GM18519 (cell line): ENCODE data around the gene COG7.
"Not testable (repeated sequence)": the region's sequence is repeated elsewhere in the genome, so short reads cannot be mapped to it uniquely, and the experiment has no call there.

ENCODE experiments used
- ATAC-seq: cut with Tn5 transposase; IDR thresholded peaks from one replicate; pipeline ENCODE4 v1.9.1; 2021; ENCODE audit warnings: mild to moderate bottlenecking, moderate library complexity; ENCODE audit not compliant: unreplicated experiment, low FRiP score

The COG7 gene

DNA sequence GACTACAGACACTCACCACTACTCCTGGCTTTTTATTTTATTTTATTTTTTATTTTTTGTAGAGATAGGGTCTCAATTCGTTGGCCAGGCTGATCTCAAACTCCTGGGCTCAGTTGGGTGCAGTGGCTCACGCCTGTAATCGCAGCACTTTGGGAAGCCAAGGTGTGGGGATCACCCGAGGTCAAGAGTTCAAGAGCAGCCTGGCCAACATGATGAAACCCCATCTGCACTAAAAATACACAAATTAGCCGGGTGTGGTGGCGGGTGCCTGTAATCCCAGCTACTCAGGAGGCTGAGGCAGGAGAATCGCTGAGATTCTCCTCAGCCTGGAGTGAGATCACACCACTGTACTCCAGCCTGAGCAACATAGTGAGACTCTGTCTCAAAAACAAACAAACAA is 86.6 kb downstream of the COG7 start:
- ATAC-seq, result not testable (repeated sequence)

- ATAC-seq, result no peak
Measured at GRCh38 chr16:23365602-23366240, 87.3 kb downstream of the COG7 start.

GRCh38 chr16:23362460-23363317 is 90.3 kb downstream of the COG7 start:
- no peak for ATAC-seq

DNA sequence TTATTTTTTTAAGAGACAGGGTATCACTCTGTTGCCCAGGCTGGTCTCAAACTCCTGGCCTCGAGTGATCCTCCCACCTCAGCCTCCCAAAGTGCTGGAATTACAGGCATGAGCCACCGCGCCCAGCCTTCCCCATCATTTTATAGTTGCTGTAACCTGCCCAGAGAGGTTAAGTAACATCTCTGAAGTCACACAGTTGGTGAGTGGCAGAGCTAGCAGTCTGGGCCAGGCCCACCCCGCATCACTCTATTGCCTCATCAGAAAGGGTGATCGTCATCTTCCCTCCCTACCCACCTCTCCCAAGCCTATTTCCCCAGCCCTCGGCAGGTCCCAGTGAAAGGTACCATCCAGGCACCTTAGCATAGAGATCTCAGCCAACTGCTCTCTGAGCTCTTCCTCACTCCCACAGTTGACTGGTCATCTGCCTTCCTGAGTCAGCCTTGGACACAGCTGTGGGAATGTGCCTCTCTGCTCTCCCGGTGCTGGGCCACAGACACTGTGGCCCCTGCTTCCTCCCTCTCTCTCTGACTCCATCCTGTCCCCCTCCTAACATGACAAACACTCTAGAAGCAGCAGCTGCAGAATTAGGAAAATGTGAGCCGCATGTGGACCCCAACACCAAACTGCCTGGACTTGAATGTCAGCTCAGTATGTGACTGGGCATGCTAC is 93.8 kb downstream of the COG7 start:
- ATAC-seq, result no peak

DNA sequence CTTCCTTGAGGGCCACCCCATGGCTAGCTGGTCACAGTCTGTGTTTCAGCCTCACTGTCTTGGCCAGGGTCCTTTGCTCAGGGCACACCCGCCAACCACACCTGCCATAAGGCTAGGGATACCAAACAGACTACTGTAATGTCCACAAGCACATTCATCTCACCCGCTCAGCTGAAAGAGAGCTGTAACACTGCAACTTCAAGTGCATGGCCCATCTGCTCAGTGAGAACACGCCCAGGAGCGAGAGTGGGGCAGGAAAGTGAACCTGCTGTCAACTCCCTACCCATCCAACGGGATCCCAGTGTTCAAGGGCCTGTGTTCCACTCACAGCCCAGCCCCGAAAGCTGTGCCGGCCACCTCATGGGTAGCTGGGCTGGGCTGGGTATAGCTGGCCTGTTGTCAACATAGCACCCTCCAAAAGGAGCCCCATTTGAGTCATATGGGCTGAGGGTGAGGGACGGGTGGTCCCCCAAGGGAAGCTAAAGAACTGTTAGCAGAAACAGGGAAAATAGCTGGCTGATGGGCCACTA is 95.2 kb downstream of the COG7 start:
- ATAC-seq, result no peak

DNA sequence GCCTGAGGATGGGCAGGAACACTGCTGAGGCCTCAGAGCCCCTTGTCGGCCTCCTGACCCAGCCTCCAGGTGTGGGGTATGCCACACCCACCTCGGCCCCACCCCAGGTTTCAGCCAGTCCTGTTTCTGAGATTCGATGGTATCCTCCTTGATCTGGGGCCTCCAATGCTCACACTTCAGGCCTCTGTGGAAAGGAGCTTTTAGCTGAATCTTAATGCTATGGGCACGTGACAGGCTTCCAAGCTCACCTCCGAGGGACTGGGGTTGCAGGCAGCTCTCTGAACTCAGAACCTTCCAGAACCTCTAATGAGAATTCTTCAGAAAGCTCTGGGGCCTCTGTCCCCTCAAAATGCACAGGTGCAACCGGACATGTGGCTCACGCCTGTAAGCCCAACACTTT is 96.0 kb downstream of the COG7 start:
- no peak for ATAC-seq

GRCh38 chr16:23355106-23355670 is 97.8 kb downstream of the COG7 start:
- no peak for ATAC-seq

- ATAC-seq, result no peak
Measured at GRCh38 chr16:23354246-23354645, 98.7 kb downstream of the COG7 start.

DNA sequence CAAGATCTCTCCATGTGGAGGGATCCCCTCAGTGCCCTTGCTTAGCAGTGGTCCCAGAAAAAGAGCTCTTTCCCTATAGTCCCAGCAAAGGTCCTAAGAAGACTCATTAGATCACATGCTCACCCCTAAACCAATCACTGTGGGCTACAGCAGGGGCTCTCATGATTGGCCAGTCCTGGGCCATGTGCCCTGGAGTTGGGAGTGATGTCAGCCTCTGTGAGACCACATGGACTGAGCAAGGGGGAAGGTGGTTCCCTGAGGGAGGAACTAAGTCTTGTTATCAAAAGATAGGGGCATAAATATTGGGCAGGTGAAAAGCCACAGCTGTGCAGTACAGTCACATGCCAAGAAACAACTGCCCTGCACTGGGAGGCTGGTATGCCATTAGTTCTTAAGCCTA is 99.5 kb downstream of the COG7 start:
- no peak for ATAC-seq

- ATAC-seq, result no peak
Measured at GRCh38 chr16:23351360-23351759, 101.6 kb downstream of the COG7 start.

DNA sequence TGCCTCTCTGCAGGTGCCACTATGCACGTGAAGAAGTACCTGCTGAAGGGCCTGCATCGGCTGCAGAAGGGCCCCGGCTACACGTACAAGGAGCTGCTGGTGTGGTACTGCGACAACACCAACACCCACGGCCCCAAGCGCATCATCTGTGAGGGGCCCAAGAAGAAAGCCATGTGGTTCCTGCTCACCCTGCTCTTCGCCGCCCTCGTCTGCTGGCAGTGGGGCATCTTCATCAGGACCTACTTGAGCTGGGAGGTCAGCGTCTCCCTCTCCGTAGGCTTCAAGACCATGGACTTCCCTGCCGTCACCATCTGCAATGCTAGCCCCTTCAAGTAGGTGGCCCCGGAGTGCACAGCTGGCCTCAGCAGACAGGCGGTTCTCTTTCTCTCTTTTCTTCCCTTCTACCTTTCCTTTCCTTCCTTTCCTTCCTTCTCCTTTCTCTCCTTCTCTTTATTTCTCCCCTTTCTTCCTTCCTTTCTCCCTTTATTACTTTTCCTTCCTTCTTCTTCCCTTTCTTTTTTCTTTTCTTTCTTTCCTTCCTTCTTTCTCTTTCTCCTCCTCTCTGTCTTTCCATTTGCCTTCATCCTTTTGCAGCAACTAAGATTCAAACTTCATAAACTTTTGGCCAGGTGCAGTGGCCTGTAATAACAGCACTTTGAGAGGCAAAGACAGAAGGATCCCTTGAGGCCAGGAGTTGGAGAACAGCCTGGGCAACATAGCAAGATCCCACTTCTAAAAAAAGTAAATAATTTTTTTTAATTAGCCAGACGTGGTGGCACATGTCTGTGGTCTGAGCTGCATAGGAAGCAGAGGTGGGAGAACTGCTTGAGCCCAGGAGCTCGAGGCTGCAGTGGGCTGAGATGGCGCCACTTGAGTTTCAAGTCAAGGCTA is 104.2 kb downstream of the COG7 start:
- ATAC-seq, result no peak

DNA sequence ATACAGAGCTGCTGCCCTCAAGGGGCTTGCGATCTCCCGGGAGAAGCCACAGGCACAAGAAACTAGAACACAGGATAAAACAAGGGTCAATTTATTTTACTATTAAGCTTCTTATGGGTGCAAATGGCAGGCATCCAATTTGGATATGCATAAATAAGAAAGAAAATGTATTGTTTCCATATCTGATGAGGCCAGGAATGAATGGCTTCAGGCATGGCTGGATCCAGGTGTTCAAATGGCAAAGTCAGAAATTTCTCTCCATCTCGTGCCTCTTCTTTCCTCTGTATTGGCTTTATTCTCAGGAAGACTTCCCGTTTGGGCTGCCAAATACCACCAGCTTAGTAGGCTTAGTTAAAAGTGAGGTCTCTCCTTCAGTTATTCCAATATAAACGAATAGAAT is 107.8 kb downstream of the COG7 start:
- ATAC-seq, result no peak

DNA sequence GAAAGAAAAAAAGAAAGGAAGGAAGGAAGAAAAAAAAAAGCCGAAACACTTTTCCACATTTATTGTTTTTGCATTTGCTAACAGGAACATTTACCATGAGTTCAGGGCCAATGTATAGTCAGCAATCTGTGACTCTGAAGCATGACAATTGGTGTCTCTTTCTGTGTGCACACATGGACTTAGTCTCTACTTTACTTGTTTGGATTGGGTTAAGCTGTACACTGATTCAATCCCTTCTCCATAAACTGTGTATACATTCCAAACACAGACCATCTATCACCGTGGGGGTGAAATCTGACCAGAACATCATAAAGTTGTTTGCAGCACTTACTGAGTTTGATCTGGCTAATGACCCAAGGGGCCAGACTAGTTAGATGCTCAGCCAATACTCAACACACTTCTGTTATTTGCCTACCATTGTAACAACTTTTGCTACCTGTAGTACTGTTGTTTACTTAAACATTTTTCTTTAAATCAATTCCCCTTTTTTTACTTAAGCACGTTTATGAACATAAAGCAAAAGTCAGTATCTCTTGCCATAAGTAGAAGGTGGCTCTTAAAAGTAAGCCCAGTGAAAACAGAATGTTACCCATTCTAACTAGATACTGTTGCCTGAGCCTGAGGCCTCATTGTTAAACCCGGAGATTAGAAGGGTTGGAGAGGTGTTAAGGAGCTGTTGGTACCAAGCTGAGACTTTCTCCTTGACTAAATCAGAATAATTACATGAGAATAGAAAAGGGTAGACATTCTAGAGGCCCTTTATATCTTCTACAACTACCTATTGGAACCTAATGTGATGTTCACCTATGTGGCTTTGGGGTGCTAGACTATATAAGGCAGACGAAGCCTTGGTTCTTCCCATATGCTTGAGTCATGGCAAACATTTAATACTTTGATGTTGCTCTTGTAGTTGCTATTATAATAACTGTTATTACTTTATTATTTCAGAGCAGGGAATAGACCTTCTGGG is 109.1 kb downstream of the COG7 start:
- ATAC-seq, result no peak

DNA sequence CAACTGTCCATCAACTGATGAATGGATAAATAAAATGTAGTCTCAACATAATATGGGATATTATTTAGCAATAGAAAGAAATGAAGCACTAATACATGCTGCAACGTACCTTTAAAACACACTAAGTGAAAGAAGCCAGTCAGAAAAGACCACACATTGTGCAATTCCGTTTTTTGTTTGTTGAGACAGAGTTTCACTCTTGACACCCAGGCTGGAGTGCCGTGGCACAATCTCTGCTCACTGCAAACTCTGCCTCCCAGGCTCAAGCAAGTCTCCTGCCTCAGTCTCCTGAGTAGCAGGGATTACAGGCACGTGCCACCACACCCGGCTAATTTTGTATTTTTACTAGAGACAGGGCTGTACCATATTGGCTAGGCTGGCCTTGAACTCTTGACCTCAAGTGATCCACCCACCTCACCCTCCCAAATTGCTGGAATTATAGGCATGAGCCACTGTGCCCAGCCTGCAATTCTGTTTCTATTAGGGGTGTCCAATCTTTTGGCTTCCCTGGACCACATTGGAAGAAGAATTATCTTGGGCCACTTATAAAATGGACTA is 110.8 kb downstream of the COG7 start:
- ATAC-seq, result no peak

DNA sequence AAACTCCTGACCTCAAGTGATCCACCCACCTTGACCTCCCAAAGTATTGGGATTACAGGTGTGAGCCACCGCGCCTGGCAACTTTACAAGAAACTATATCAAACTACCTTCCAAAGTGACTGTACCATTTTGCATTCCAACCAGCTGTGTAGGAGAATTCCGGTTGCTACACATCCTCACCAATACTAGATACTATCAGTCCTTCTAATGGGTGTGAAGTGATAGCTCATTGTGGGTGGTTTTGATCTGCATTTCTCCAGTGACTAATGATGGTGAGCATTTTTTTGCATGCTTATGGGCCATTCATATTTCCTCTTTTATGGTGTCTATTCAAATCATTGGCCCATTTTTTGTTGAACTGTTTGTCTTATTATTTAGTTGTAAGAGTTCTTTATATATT is 113.2 kb downstream of the COG7 start:
- no peak for ATAC-seq
